Testis (tissue), 3 donors: Measurements from ENCODE around the gene NELFCD. TPM values are rescaled to one million over a fixed set of nuclear protein-coding genes. Genes with fewer than 3 reads are reported as not detected.

ENCODE experiments used
- DNase-seq: peaks from one replicate; pipeline ENCODE4 v3.0.0-alpha.2; 2019
- H3K27ac ChIP-seq, 2 donors: fragments of 200-600 bp; sonication (generic); one replicate each; pipeline ENCODE4 v1.5.1; 2019
- H3K27me3 ChIP-seq: fragments of 200-600 bp; sonication (generic); one replicate; pipeline ENCODE4 v1.5.1; 2019
- H3K36me3 ChIP-seq: fragments of 200-600 bp; sonication (generic); one replicate; pipeline ENCODE4 v1.5.1; 2017; ENCODE audit warnings: low read depth; ENCODE audit errors: missing control alignments
- H3K4me1 ChIP-seq: fragments of 200-600 bp; sonication (generic); one replicate; pipeline ENCODE4 v1.5.1; 2019
- H3K4me3 ChIP-seq, 2 donors: fragments of 200-600 bp; sonication (generic); one replicate each; pipeline ENCODE4 v1.5.1; 2017 to 2019
- H3K9me3 ChIP-seq: fragments of 200-600 bp; sonication (generic); one replicate; pipeline ENCODE4 v1.5.1; 2017
- CTCF ChIP-seq, 3 experiments: fragments of 450-650 bp in 2 of 3; fragments of 200-600 bp in 1 of 3; sonication (generic) in 1 of 3; IDR thresholded peaks; one replicate each; pipeline ENCODE4 v1.5.1; 2016 to 2019; ENCODE audit warnings: antibody characterized with exemption in 3 of 3, mild to moderate bottlenecking in 2 of 3, moderate library complexity in 1 of 3
- POLR2A ChIP-seq: fragments of 450-650 bp; IDR thresholded peaks from one replicate; pipeline ENCODE4 v1.6.1; 2017; ENCODE audit warnings: antibody characterized with exemption, mild to moderate bottlenecking, moderate library complexity
- WGBS, 2 donors: methylation state at CpG; one replicate each; pipeline ENCODE4 v1.1.5; 2018; 5-methylcytosine and 5-hydroxymethylcytosine counted together
- intact Hi-C: fragments of 100-400 bp; cut with DNase I; formaldehyde crosslinking; loops from one replicate; pipeline ENCODE4 v1.15.1; 2023; ENCODE audit warnings: low total_unique reads
- polyA plus RNA-seq: library from polyadenylated mRNA; stranded (reverse); fragments of 350-450 nt; fragmentation: Illumina TruSeq; extraction: RNeasy Lipid Tissue Mini Kit (QIAGEN cat#74804); gene quantifications from one replicate; pipeline ENCODE4 v1.2.3, GENCODE V29; 2014; ENCODE audit warnings: low read depth, low replicate concordance; ENCODE audit not compliant: insufficient read depth
- total RNA-seq, 2 donors: library from RNA; depleted of rRNA; stranded (reverse); fragments of >200 nt; gene quantifications; one replicate each; pipeline ENCODE4 v1.2.3, GENCODE V29; 2016

Gene NELFCD
- total and polyA plus RNA-seq, 3 donors from 2014 or later = 103 to 123 (median 105) TPM

DNA sequence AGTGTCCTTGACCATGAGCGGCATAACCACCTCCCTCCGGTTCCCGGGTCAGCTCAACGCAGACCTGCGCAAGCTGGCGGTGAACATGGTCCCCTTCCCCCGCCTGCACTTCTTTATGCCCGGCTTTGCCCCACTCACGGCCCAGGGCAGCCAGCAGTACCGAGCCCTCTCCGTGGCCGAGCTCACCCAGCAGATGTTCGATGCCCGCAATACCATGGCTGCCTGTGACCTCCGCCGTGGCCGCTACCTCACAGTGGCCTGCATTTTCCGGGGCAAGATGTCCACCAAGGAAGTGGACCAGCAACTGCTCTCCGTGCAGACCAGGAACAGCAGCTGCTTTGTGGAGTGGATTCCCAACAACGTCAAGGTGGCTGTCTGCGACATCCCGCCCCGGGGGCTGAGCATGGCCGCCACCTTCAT is 43.1 kb downstream of the NELFCD start:
- H3K4me1 ChIP-seq = peaks cover 5% of the 10 kb centered on the region
- intact Hi-C loops = loop anchor here (10.0 kb wide), 1 partner anchor 139 kb away; no protein-coding TSS in a partner anchor
- WGBS, 2 donors = 93 to 96% methylated on average over 9 to 24 of the region's 24 CpGs
- peak; percentile 11 for DNase-seq
- no peak overlapping the region for H3K4me3 ChIP-seq
- H3K27me3 ChIP-seq = no peaks in the 10 kb centered on the region
- H3K9me3 ChIP-seq = no peaks in the 10 kb centered on the region
- H3K36me3 ChIP-seq = no peaks in the 10 kb centered on the region
- TF ChIP-seq CTCF (IDR thresholded peaks at IDR 0.05) = no peak
- no peak for TF ChIP-seq POLR2A
- no peak overlapping the region for H3K27ac ChIP-seq

GRCh38 chr20:59025086-59025485 is 44.0 kb downstream of the NELFCD start:
- intact Hi-C loops = loop anchor here (10.0 kb wide), 1 partner anchor 140 kb away; no protein-coding TSS in a partner anchor
- TF ChIP-seq CTCF (IDR thresholded peaks at IDR 0.05) (no peak), POLR2A (no peak)
- Histone ChIP-seq H3K27ac (no peak overlapping the region), H3K36me3 (no peaks in the 10 kb centered on the region), H3K9me3 (no peaks in the 10 kb centered on the region), H3K27me3 (no peaks in the 10 kb centered on the region), H3K4me1 (peaks cover 11% of the 10 kb centered on the region), H3K4me3 (no peak overlapping the region)
- 38 to 56% methylated on average over 2 of the region's 2 CpGs for WGBS, 2 donors
- no peak for DNase-seq

- no peak overlapping the region for H3K27ac ChIP-seq
- TF ChIP-seq CTCF (IDR thresholded peaks at IDR 0.05) (no peak), POLR2A (no peak)
Observed at GRCh38 chr20:59025511-59025910, 44.5 kb downstream of the NELFCD start.

GRCh38 chr20:59026904-59027740 is 46.1 kb downstream of the NELFCD start:
- intact Hi-C loops = loop anchor here (10.0 kb wide), 1 partner anchor 142 kb away; no protein-coding TSS in a partner anchor
- no peaks in the 10 kb centered on the region for H3K27me3 ChIP-seq
- peaks cover 18% of the 10 kb centered on the region for H3K4me1 ChIP-seq
- H3K9me3 ChIP-seq = no peaks in the 10 kb centered on the region
- no peak for DNase-seq
- TF ChIP-seq POLR2A (no peak), CTCF (IDR thresholded peaks at IDR 0.05) (no peak)
- H3K36me3 ChIP-seq = no peaks in the 10 kb centered on the region
- H3K27ac ChIP-seq = no peak overlapping the region
- WGBS, 2 donors = 77 to 79% methylated on average over 5 of the region's 5 CpGs
- H3K4me3 ChIP-seq = no peak overlapping the region

More at GRCh38 chr20:59025511-59025910, 44.5 kb downstream of the NELFCD start:
- H3K9me3 ChIP-seq = no peaks in the 10 kb centered on the region
- WGBS, 2 donors = 94 to 96% methylated on average over 4 of the region's 4 CpGs
- DNase-seq = no peak
- H3K4me1 ChIP-seq = peaks cover 11% of the 10 kb centered on the region
- intact Hi-C loops = loop anchor here (10.0 kb wide), 1 partner anchor 141 kb away; no protein-coding TSS in a partner anchor
- no peaks in the 10 kb centered on the region for H3K36me3 ChIP-seq
- H3K27me3 ChIP-seq = no peaks in the 10 kb centered on the region
- H3K4me3 ChIP-seq = no peak overlapping the region
